Posterior cingulate gyrus (tissue), 11 donors: Measurements from ENCODE around the gene RFWD3.
A peak's percentile ranks its signal among the peaks of the same experiment; 100 is the strongest.

Experiments
- DNase-seq, 10 donors: peaks; one replicate each; pipeline versions ENCODE4 v3.0.0 to v3.0.0-alpha.2; 2020 to 2021; ENCODE audit warnings: mixed read lengths in 3 of 10
- intact Hi-C: fragments of 100-400 bp; cut with DNase I; formaldehyde crosslinking; loops from one replicate; pipeline ENCODE4 v1.15.1; 2023

The RFWD3 gene

DNA sequence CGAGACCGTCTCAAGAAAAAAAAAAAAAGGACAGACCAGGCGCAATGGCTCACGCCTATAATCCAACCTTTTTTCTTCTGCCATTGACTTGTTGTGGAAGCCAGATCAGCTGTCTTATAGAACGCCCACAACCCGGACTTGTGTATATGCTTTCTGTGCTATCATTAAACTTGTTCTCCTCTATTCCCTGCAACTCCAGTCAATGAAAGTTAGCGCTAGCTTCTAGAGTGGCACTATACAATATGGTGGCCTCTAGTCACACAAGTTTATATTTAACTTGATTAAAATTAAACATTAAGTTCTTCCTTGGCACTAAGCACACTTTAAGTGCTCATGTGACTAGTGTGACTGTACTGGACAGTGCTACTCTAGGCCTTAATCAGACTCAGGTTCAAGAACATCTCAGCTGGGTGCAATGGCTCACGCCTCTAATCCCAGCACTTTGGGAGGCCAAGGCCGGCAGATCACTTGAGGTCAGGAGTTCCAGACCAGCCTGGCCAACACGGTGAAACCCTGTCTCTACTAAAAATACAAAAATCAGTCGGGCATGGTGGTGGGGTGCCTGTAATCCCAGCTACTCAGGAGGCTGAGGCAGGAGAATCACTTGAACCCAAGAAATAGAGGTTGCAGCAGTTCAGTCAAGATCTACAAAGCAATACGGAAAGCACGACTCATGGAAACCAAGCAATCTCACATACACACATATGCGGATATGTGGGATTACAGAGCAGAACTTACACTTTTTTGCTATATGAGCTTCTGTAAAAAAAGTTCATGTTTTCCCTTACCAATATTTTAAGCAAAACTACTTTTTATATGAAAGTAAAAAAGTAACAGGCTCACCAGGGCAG is 41.0 kb downstream of the RFWD3 start:
- intact Hi-C loops = no loop called here
- DNase-seq = no peak

DNA sequence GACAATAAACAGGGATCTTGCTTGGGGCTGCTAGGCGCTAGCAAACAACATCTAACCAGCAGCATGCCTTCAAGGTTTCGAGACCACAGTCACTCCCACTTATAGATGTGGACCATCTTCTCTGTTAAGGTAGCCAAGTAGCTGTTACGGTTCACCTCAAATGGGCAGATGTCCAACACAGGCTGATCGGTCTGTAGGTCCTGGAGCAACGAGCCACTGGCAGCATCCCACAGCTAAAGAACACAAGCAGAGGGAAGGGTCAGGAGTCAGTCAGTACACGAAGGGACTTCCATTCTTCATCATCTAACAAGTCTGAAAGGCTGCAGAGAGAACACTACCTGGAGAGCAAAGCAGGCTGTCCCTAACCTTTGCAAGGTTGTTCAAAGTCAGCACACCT is 42.8 kb downstream of the RFWD3 start:
- intact Hi-C loops = no loop called here

DNA sequence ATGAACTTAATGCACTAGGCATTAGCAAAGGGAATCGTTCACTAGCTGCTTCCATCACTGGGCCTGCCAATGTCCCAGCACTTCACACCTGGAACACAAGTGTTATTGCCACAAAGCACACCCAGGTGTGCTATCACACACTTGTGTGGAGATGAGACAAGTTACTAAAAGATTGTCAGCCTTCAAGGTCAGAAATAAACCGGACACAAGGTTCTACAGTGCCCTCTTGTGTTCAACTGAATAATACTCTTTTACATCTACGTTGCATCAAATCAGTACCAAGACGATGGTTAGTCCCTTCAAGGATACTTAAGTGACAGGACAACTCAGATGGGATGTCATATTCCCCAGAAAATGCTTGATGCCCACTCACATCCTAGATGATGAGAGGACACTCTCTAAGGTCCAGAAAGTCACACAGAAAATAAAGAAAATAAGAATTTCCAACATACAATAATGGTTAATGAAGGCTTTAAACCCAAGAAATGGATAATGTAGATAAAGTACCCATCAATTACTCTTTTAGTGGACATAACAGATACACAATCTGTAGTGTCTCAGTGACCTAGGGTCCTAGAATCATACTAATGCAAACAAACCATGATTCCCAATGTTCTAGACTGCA is 43.4 kb downstream of the RFWD3 start:
- no peak for DNase-seq
- intact Hi-C loops = no loop called here

More for the DNA sequence above, 42.8 kb downstream of the RFWD3 start:
- no peak for DNase-seq

- intact Hi-C loops = no loop called here
- DNase-seq = no peak
These were observed 44.7 kb downstream of the RFWD3 start for GRCh38 chr16:74622005-74622404.

DNA sequence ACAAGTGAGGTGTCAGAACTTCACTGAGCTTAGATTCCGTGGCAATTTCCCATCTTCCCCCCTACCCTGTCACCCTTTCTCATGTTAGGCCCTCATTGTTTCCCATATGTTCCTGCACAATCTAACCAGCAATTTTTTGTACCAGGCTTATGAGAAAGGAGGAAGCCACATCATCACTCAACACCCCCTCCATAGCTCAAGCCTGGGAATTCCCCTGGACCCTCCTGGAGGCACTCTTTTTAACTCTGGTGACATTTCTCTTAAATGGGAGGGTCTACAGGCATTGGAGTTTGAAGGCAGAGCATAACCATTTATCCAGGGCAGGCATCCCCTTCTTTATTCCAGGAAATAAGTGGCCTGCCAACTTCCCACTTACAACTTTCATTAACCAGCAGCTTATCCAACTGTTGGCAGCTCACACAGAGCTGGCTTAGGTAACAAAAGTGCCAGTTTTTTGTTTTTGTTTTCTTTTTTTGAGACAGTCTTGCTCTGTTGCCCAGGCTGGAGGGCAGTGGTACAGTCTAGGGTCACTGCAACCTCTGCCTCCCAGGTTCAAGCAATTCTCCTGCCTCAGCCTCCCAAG is 49.4 kb downstream of the RFWD3 start:
- DNase-seq = no peak

DNA sequence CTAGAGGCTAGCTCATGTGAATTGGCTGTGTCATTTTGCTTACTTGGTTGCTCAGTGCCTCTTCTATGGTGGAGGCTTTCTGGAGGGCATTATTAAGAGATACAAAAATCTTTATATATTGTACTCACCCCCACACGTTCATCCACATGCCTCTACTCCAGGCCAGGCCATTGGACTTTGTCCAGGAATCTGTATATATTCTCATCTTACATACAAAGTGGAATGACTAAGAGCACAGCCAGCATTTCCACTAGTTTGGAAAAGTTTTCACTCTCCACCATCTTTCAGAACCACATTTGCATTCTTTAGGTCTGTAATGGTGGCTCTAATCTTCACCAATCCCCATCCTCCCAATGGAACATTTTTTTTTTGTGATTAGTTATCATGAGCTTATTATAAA is 55.0 kb downstream of the RFWD3 start:
- DNase-seq = no peak
- intact Hi-C loops = no loop called here

More for the DNA sequence above, 49.4 kb downstream of the RFWD3 start:
- intact Hi-C loops = no loop called here

- no peak for DNase-seq
- intact Hi-C loops = no loop called here
These were observed 57.7 kb downstream of the RFWD3 start for GRCh38 chr16:74608944-74609343.

DNA sequence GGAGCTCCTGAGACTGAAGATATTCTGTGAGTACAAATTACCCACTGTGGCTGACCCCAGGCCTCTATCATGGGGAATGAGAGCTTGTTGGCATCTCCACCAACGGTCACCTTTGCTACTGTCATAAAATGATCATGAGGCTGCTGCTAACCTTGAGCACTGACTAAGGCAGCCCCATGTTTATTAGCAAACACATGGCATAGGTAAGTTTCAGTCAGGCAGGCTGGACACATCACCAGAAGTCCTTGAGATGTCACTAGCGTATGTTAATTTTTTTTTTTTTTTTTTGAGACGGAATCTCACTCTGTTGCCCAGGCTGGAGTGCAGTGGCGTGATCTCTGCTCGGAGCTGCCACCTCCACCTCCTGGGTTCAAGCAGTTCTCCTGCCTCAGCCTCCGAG is 58.3 kb downstream of the RFWD3 start:
- no peak for DNase-seq
- intact Hi-C loops = no loop called here

DNA sequence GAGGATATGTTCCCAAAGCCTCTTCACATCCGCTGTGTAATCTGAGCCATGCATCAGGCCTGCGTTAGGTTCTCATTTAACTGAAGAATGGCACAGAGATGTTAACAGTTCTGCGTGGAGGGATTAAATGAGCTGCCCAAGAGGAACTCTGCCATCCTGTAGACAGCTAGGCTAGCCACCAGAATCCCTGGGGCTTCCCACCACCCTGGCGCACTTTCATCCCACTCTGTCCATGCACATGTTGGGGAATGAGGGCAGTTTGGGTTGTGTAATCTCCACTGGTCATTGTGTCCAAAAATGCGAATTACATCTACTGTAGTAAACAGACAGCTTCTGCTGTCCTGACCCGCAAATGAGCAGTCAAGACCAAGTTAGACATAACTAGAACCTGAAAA is 58.7 kb downstream of the RFWD3 start:
- no peak for DNase-seq
- intact Hi-C loops = no loop called here

- DNase-seq = no peak
- intact Hi-C loops = no loop called here
These were observed 59.2 kb downstream of the RFWD3 start for GRCh38 chr16:74607310-74607961.

- intact Hi-C loops = no loop called here
- peak; percentile 83 to 98 (median 90) for DNase-seq
These were observed 60.0 kb downstream of the RFWD3 start, which contains the start of gene GLG1 for GRCh38 chr16:74606521-74607309. Gene GLG1 (minus strand): TSS chr16:74607114. CDS start chr16:74607094, 20 bp downstream.

DNA sequence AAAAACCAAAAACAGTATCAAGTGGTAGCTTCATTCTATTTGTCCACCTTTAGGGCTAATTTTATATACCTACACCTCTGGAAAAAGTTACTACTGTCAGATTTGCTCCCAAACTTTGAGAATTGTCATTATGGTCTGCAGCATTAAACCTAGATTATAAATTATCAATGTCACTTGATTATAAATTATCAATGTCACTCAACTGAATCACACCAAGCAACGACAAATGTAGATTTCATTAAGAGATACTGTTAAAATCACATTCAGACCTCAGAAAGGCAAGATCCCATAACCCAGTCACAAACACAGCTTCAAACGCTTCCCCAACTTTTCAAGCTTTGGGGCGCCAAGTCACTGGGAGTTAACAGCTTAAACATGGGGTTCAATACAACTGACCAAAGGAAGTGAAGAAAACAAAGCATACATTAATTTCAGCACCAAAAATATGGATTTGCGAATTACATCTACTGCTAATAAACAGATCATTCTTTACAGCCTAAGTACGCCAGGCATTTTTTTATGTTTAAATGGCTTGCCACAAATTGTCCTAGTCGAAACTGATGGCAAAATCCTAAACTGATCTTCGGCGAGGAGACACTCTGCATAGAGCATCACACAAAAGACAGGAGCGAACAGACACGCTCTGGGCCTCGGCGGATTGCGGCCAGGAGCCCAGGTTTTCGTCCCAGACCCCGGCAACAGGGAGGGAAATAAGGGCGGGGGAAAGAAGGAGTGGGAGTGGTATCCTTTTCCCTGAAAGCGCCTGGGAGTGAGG is 60.7 kb downstream of the RFWD3 start:
- intact Hi-C loops = no loop called here
- peak in 4 of 10 donors; percentile 20 to 70 (median 24) for DNase-seq

DNA sequence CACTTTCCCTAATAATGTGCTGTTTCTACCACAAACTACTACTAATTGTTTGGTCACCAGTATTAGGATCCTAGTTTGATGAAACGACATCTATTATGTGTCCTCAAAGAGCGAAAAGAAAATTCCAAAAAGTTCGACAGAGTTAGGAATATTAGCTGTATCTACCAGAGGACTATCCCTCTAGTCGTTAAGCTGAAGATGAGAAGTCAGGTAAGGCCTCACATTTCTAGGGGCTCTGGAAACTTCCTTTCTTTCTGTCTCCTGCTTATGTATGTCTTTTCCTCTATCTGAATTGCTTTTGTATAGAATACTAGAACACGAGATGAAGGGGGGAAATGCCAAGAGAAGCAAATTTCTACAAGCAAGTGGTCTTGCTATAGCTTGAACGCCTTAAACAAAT is 61.3 kb downstream of the RFWD3 start:
- no peak for DNase-seq
- intact Hi-C loops = no loop called here

DNA sequence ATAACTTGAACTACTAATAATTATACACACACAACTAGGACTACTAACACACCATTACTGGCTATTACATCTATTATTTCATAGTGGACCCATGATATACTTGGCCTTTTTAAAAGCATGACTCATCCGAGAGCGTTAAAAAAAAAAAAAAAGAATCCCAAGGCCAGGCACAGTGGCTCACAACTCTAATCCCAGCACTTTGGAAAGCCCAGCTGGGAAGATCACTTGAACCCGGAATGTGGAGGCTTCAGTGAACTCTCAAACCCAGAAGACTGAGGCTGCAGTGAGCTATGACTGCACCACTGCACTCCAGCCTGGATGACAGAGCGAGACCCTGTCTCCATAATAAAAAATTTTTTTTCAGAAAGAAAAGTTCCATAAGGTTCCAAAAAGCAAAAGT is 62.8 kb downstream of the RFWD3 start:
- intact Hi-C loops = no loop called here
- DNase-seq = no peak

DNA sequence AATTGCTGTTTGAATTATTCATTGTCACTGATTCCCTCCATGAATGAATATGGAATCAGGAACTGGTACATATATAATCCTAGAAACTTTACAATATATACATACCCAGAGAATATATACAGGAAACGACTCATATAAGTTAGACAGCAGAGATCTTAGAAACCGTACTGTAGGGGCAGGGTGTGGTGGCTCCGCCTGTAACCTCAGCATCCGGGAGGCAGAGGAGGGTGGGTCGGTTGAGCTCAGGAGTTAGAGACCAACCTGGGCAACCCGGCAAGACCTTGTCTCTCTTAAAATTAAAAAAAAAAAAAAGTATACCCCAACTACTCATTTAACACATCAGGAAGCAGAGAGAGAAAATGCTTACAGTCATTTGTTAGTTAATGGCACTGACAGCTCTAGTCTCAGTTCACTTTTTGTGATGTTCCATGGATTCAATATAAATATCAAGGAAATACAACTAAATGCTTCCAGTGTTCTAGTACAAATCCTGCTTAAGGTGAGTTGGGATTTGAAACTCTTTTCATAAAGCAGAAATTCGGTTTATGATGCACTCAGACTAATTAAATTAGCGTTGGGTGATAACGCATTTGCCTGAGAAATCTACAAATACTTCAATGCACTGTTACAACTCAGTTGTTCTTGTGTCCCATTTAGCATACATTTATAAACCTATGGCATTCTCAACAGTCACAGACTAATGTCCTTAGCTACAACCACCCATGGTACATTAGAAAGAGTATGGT is 65.4 kb downstream of the RFWD3 start:
- DNase-seq = no peak
- intact Hi-C loops = no loop called here

DNA sequence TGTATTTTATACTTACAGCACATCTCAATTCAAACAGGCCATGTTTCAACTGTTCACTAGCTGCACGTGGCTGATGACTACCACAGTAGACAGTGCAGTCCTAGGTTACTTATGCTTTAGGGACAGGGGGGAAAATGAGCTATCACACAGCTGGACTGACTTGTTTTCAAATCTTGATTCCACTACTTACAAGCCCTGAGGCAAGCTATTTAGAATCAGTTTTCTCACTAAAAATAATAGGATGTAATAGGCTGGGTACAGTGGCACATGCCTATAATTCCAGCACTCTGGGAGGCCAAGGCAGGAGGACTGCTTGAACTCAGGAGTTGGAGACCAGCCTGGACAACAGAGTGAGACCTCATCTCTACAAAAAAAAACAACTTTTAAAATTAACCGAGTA is 70.1 kb downstream of the RFWD3 start:
- intact Hi-C loops = no loop called here
- no peak for DNase-seq

- DNase-seq = no peak
- intact Hi-C loops = no loop called here
These were observed 73.8 kb downstream of the RFWD3 start for GRCh38 chr16:74592847-74593246.

DNA sequence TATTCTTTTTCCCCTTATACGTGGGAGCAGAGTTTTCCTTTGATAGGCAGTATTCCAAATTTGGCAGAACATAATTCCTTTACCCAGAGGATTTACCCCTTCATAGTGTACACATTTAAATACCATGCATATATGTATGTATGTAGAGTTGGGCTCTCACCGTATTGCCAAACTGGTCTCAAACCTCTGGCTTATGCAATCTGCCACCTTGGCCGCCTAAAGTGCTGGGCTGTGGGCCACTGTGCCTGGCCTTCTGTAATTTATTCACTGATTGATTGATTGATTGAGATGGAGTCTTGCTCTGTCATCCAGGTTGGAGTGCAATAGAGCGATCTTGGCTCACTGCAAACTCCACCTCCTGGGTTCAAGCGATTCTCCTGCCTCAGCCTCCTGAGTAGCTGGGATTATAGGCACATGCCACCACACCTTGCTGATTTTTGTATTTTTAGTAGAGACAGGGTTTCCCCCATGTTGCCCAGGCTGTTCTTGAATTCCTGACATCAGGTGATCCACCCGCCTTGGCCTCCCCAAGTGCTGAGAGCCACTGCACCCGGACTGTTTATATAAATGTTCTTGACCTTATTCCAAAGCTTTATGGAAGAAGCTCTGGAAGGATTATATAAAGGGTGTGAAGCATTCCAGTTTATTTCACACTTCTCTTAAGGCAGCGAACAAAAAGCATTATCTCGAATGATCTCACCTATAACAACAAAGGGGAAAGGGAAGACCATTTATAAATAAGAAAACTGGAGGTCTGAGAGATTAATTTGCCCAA is 74.6 kb downstream of the RFWD3 start:
- intact Hi-C loops = loop anchor here (1.0 kb wide), 1 partner anchor 32 kb away; no protein-coding TSS in a partner anchor
- DNase-seq = no peak
